Keratinocyte (primary cell): ENCODE data around the gene LTBP3. TPM values are rescaled to one million over a fixed set of nuclear protein-coding genes. Genes with fewer than 3 reads are reported as not detected.

Experiments used
- DNase-seq: peaks from one replicate; pipeline ENCODE4 v3.0.0-alpha.2; 2011; ENCODE audit warnings: low read depth, missing footprints, low spot score
- FAIRE-seq: peaks from 2 replicates; lab custom pipeline; 2011; peaks lifted over from hg19 to GRCh38; lab: Jason Lieb, UNC
- H2AFZ ChIP-seq: 2 replicates; pipeline ENCODE4 v1.6.0; 2012; ENCODE audit warnings: low read length, control low read depth, inconsistent platforms; ENCODE audit not compliant: control insufficient read depth
- H3K27ac ChIP-seq: 2 replicates; pipeline ENCODE4 v1.5.1; 2011; ENCODE audit warnings: low read length; ENCODE audit not compliant: control insufficient read depth, insufficient read depth
- H3K27me3 ChIP-seq: 3 replicates; pipeline ENCODE4 v1.6.0; 2011; ENCODE audit warnings: low read length; ENCODE audit not compliant: control insufficient read depth, insufficient read depth; ENCODE audit errors: extremely low read depth
- H3K36me3 ChIP-seq, 2 experiments: 2 replicates in 1 of 2; 3 replicates in 1 of 2; pipeline ENCODE4 v1.5.1; 2011; ENCODE audit warnings: low read length in 2 of 2, mild to moderate bottlenecking in 1 of 2; ENCODE audit not compliant: control insufficient read depth in 2 of 2, insufficient read depth in 2 of 2; ENCODE audit errors: extremely low read depth in 1 of 2
- H3K4me1 ChIP-seq: 3 replicates; pipeline ENCODE4 v1.5.1; 2011; ENCODE audit warnings: low read length; ENCODE audit not compliant: control insufficient read depth, insufficient read depth; ENCODE audit errors: extremely low read depth
- H3K4me2 ChIP-seq: 3 replicates; pipeline ENCODE4 v1.6.0; 2011; ENCODE audit warnings: low read depth, low read length; ENCODE audit not compliant: control insufficient read depth, insufficient read depth; ENCODE audit errors: extremely low read depth
- H3K4me3 ChIP-seq, 3 experiments: fragments of 200-600 bp in 1 of 3; sonication (generic) in 1 of 3; 2 replicates in 2 of 3; 3 replicates in 1 of 3; pipeline ENCODE4 v1.5.1; 2011 to 2016; ENCODE audit warnings: low read length in 3 of 3, mild to moderate bottlenecking in 3 of 3, control low read depth in 2 of 3, inconsistent platforms in 1 of 3, low read depth in 1 of 3, mixed read lengths in 1 of 3, mixed run types in 1 of 3, moderate library complexity in 1 of 3; ENCODE audit not compliant: control insufficient read depth in 2 of 3, insufficient read depth in 2 of 3; ENCODE audit errors: extremely low read depth in 1 of 3
- H3K79me2 ChIP-seq: 2 replicates; pipeline ENCODE4 v1.6.0; 2012; ENCODE audit warnings: low read length; ENCODE audit not compliant: control insufficient read depth, insufficient read depth
- H3K9ac ChIP-seq: 3 replicates; pipeline ENCODE4 v1.6.0; 2011; ENCODE audit warnings: low read length; ENCODE audit not compliant: control insufficient read depth, insufficient read depth; ENCODE audit errors: extremely low read depth
- H3K9me1 ChIP-seq: 3 replicates; pipeline ENCODE4 v1.6.0; 2011; ENCODE audit warnings: low read length; ENCODE audit not compliant: control insufficient read depth, insufficient read depth; ENCODE audit errors: extremely low read depth
- H3K9me3 ChIP-seq: 2 replicates; pipeline ENCODE4 v1.5.1; 2012; ENCODE audit warnings: low read depth, low read length; ENCODE audit not compliant: control insufficient read depth
- H4K20me1 ChIP-seq: 3 replicates; pipeline ENCODE4 v1.6.0; 2011; ENCODE audit warnings: low read length; ENCODE audit not compliant: control insufficient read depth, insufficient read depth; ENCODE audit errors: extremely low read depth
- CTCF ChIP-seq, 3 experiments: IDR thresholded peaks in 1 of 3; conservative IDR thresholded peaks in 1 of 3; optimal IDR thresholded peaks in 1 of 3; 2 replicates in 2 of 3; 3 replicates in 1 of 3; pipeline versions ENCODE3 to v1.5.1; 2011; ENCODE audit warnings: low read length in 3 of 3, mild to moderate bottlenecking in 3 of 3, moderate library complexity in 2 of 3, control low read depth in 1 of 3, inconsistent platforms in 1 of 3; ENCODE audit not compliant: insufficient read depth in 2 of 3; ENCODE audit errors: extremely low read depth in 1 of 3
- EZH2 ChIP-seq: IDR thresholded peaks from one replicate; pipeline ENCODE4 v1.6.1; 2012; ENCODE audit warnings: inconsistent platforms, mild to moderate bottlenecking, low read length, moderate library complexity
- dilution Hi-C: fragments of 300-500 bp; cut with MboI; formaldehyde crosslinking; loops from one replicate; pipeline ENCODE4 v1.7.0; 2020; ENCODE audit warnings: low sequenced_read_pairs; ENCODE audit not compliant: extremely low pct_ligation_motif_present
- polyA plus RNA-seq, 5 experiments: library from polyadenylated mRNA; depleted of rRNA in 3 of 5; stranded (reverse) in 3 of 5; stranded (forward) in 1 of 5; unstranded in 1 of 5; fragments of >200 nt; gene quantifications; 1 replicate in 1 of 5; 2 replicates in 3 of 5; 3 replicates in 1 of 5; pipeline versions ENCODE4 v1.2.1 to v1.2.3, GENCODE V29; 2011 to 2012; ENCODE audit warnings: missing spikeins in 2 of 5, low read depth in 1 of 5, low replicate concordance in 1 of 5

The LTBP3 gene
- polyA plus RNA-seq, 1 donor (not counting 4 experiments of a cell fraction or from before 2014, with no cell fraction given), result 9.1 TPM

GRCh38 chr11:65571940-65572339 lies 13.8 kb upstream of the LTBP3 start:
- peak in 2 of 3 experiments; percentile 65 to 67 for TF ChIP-seq CTCF (optimal IDR thresholded peaks at IDR 0.05 in 1 of 3, IDR thresholded peaks at IDR 0.05 in 1 of 3, conservative IDR thresholded peaks at IDR 0.05 in 1 of 3; ENCODE audit: extremely low read depth in 1 of 3, insufficient read depth in 2 of 3, low read length in 3 of 3)
- TF ChIP-seq EZH2, result no peak
- peak overlapping the region; percentile 39 to 90 (median 85) for H3K4me3 ChIP-seq
- H3K27me3 ChIP-seq, result no peaks in the 10 kb centered on the region
- H3K27ac ChIP-seq, result peak overlapping the region; percentile 44
- FAIRE-seq (no peak), DNase-seq (no peak)
- dilution Hi-C loops, result no loop called here
- no peaks in the 10 kb centered on the region for H3K36me3 ChIP-seq
- H4K20me1 ChIP-seq, result peaks cover 5% of the 10 kb centered on the region
- no peak overlapping the region for H2AFZ ChIP-seq
- H3K4me1 ChIP-seq, result peaks cover 54% of the 10 kb centered on the region
- H3K9me3 ChIP-seq, result no peaks in the 10 kb centered on the region
- H3K9me1 ChIP-seq, result no peaks in the 10 kb centered on the region
- H3K79me2 ChIP-seq, result peaks cover 39% of the 10 kb centered on the region
- H3K9ac ChIP-seq, result peak overlapping the region; percentile 48
- H3K4me2 ChIP-seq, result peak overlapping the region; percentile 100

- H3K9ac ChIP-seq, result peak overlapping the region; percentile 92
- no peak for TF ChIP-seq EZH2
- no peak for TF ChIP-seq CTCF (optimal IDR thresholded peaks at IDR 0.05 in 1 of 3, IDR thresholded peaks at IDR 0.05 in 1 of 3, conservative IDR thresholded peaks at IDR 0.05 in 1 of 3; ENCODE audit: extremely low read depth in 1 of 3, insufficient read depth in 2 of 3, low read length in 3 of 3)
- H3K36me3 ChIP-seq, result peaks cover 0 to 2% of the 10 kb centered on the region in 2 experiments
- DNase-seq (no peak), FAIRE-seq (no peak)
- H3K4me1 ChIP-seq, result peaks cover 49% of the 10 kb centered on the region
- H3K9me1 ChIP-seq, result no peaks in the 10 kb centered on the region
- dilution Hi-C loops, result no loop called here
- peaks cover 43% of the 10 kb centered on the region for H3K79me2 ChIP-seq
- no peaks in the 10 kb centered on the region for H3K9me3 ChIP-seq
- peak overlapping the region; percentile 100 for H3K4me2 ChIP-seq
- H2AFZ ChIP-seq, result no peak overlapping the region
- H4K20me1 ChIP-seq, result peaks cover 5% of the 10 kb centered on the region
- peak overlapping the region; percentile 92 for H3K27ac ChIP-seq
- no peaks in the 10 kb centered on the region for H3K27me3 ChIP-seq
- peak overlapping the region; percentile 85 to 90 (median 88) for H3K4me3 ChIP-seq
These were observed 13.3 kb upstream of the LTBP3 start for GRCh38 chr11:65571420-65571819.
